Activated CD8-positive, alpha-beta memory T cell treated with anti-CD3 and anti-CD28 coated beads, Interleukin-2, amount 50 U/mL, for 1 hour (primary cell): Measurements from ENCODE around the gene KCNJ16.
"Not testable (repeated sequence)": the region's sequence is repeated elsewhere in the genome, so short reads cannot be mapped to it uniquely, and the experiment has no call there.

Experiments used
- DNase-seq: peaks from one replicate; pipeline ENCODE4 v3.0.0-alpha.2; 2020; ENCODE audit errors: extremely low read depth

KCNJ16 gene

DNA sequence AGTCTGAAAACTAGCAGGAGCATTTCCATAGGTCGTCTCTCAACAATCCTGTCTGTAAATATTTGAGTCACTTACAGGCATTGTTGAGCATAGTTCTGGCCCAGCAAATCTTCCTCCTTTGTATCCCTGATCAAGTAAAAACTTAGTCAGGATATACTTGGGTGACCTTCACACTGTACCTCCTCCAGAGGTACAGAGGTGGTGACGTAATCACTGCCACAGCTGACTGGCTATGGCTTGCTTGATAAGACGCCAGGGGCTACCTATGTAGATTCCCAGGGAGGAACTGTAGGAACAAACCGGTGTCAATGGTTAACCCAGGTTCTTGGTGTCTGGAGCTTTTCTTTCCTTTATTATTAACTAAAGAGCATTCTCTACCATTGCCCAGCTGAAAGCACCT is at the start of gene KCNJ16:
Gene KCNJ16, plus strand, starts transcription at position 270 of the 400 bp plus-strand sequence. CDS start 56,863 bp downstream, outside the sequence.
- no peak for DNase-seq

DNA sequence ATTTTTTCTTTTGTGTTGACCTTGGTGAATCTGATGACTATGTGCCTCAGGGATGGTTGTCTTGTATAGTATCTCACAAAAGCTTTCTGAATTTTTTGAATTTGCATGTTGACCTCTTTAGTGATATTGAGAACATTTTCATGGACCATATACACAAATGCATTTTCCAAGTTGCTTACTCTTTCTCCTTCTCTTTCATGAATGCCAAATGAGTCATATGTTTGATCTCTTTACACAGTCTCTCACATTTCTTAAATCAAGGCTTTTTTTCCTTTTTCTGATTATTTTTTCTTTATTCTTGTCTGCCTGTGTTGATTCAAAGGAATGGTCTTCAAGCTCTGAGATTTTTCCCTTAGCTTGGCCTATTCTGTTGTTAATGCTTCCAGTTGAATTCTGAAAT is 46.6 kb upstream of the KCNJ16 start:
- DNase-seq: no peak

DNA sequence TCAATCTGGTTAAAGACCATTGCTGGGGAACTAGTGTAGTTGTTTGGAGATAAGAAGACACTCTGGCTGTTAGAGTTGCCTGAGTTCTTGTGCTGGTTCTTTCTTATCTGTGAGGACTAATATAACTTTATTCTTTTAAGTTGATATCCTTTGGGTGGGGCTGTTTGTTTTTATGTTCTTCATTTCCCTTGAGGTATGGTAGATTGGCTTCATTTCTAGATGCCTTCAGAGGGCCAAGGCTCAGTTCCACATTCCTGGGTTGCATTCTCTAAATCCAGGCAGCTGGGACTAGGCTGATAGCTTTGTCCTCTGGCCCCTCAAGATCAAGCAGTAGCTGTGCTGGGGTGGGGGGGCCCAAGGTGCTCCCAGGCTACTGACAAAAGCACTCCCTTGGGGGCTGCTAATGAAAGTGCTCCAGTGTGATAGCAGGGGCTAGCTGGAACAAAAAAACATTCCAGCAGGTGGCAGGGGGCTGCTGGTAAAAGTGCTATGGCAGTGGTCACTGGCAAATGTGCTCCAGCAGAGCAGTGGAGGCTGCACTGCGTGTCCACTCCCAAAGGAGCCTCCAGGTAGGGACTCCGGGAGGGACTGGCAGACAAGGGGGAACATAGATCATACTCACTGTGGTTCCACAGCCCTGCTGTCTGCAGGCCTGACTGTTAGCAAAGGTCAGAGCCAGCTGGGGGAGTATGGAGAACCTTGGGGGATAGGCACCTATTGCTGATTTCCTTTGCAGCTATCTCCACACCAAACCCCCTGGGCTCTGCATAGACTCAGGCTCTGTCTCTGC is 45.9 kb upstream of the KCNJ16 start:
- no peak for DNase-seq

DNA sequence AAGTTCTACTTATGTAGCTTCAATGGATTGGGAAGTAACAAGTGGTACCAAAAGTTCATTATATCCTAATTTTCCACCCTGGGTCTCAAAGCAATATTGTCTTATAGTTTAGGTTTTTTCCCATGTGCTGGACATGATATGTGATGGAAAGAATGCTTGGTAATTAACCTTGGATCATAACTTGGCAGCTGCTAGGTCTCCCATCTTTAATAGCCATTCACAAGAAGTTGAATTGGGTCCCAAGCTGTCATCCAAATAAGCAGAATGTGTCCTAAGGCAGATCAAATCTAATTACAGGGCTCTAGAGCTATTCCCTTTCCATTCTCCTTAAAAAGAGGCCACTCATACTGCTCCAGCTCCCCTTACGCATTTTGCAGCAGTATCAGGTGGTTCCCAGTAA is 44.7 kb upstream of the KCNJ16 start:
- no peak for DNase-seq

DNA sequence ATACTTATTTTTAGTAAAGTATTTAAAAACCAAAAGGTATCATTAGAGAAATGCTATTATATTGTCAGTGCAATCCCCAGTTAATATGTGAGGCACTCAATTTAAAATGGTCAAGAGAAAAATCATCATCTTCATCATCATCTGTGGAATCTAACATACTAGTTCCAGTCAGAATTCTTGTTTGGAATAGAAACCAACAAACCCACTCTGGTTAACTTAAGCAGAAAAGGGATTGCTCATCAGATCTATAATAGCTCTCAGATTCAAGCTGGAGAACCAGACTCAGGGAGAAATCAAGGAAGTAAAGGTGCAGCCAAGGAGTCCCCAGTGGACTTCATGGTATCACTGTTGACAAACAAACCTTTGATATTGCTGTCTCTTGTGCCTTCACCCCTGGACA is 43.7 kb upstream of the KCNJ16 start:
- no peak for DNase-seq

DNA sequence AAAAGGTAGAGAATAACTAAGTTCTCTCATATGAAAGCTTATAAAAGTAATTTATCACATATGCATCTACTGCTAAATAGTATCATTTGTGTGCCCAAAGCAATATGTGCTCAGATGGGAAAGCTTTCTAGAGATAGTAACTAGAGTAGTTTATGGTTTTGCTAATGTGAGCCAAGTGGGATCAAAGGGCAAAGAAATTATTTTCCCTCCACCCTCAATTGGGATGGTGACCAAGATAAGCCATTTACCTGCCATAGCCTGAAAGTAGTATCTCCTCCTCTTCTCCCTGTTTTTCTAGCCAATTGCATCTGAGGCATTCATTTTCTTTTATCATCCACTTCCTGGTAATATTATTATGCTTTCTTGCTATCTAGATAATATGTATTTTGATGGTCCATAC is 41.9 kb upstream of the KCNJ16 start:
- no peak for DNase-seq

DNA sequence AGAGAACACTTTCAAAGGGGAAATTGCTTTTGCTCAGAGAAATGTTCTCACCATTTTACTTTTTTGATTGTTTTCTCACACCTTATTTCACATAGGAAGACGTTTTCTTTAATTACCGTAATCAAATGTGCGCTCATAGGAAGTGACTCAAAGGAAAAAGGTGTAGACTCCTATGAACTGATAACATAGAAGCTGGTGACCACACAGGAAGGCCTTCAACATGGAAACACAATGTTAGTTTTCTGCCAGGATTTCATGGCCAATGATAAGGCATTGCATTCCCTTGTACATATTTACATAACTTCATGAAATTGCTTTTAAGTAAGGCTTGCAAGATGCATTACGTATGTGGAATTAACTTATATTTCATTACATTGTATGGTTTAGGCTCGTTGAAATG is 40.9 kb upstream of the KCNJ16 start:
- no peak for DNase-seq

DNA sequence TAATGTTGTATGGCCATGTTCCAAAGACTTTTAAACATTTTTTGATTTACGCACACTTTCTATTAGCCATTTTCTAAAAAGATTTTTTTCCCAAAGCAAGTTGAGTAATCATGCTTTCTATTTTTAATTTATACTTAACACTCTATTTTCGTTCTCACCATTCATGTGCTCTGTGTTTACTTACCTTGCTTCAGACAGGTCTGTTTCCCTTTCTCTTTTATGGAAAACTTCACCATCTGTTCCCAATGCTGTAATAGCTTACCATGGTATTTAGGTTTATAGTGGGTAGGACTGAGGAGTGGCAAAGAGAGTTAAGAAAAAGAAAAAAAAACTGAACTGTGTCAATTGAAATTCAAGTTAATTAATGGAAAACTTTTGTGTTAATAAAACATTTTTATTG is 37.5 kb upstream of the KCNJ16 start:
- no peak for DNase-seq

DNA sequence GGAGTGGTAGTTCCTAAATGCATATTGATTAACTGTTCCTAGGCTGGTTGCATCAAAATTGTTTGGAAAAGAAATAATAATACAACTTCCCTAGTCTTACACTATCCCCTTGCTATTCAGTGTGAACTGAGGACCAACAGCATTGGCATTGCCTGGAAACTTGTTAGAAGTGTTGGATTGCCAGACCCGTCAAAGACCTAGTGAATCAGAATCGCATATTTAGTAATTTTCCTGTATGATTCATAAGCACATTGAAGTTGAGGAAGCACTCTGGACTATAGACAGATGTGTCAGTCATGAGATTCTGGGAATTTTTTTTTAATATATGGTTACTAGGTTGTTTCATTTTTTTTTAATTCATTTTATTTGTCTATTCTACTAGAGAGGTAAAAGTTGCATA is 34.7 kb upstream of the KCNJ16 start:
- no peak for DNase-seq

DNA sequence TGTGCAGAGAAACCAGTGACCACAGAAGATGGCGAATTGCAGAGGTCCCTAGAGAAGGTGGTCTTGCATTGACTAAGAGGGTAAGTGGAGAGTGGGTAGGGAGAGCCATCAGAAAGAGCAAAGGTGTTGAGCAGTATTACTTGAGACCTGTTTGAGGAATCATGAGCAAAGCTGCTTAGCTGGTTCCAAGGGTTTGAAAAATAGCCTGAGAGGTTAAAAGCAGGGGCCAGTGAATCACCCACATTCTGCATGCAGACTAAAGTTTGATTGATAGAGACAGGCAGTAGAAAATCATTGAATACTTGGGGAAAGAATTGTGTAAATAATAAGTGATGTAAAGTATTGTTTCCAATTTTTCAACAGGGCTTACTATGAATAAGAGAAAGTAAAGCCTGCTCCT is 34.0 kb upstream of the KCNJ16 start:
- no peak for DNase-seq

DNA sequence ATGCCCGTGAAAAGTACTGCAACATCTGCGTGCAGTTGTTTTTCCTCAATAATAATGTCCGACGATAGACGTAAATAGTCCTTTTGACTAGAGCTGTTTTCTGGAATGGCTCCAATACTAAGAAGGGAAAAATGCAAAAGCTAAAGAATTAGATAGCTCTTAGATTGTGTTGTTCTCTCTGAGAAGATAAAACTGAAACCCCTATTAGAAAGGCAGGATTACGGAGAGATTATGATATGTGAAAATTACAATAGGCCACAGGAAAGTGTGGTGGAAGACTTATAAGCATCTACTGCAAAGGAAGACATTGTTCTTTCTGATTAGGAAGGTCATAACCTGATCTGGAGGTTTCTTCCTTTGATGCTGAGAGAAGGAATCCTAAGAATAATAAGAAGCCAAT is 33.5 kb upstream of the KCNJ16 start:
- no peak for DNase-seq

DNA sequence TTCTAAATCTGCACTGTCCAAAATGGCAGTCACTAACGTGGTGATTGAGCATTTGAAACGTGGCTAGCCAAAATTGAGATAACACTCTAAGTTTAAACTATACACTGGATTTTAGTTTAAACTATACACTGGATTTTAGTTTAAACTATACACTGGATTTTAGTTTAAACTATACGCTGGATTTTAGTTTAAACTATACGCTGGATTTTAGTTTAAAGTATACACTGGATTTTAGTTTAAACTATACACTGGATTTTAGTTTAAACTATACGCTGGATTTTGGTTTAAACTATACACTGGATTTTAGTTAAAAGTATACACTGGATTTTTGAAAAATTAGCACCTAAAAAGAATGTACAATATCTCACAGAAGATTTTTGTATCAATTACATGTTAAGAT is 29.2 kb upstream of the KCNJ16 start:
- not testable (repeated sequence) for DNase-seq

DNA sequence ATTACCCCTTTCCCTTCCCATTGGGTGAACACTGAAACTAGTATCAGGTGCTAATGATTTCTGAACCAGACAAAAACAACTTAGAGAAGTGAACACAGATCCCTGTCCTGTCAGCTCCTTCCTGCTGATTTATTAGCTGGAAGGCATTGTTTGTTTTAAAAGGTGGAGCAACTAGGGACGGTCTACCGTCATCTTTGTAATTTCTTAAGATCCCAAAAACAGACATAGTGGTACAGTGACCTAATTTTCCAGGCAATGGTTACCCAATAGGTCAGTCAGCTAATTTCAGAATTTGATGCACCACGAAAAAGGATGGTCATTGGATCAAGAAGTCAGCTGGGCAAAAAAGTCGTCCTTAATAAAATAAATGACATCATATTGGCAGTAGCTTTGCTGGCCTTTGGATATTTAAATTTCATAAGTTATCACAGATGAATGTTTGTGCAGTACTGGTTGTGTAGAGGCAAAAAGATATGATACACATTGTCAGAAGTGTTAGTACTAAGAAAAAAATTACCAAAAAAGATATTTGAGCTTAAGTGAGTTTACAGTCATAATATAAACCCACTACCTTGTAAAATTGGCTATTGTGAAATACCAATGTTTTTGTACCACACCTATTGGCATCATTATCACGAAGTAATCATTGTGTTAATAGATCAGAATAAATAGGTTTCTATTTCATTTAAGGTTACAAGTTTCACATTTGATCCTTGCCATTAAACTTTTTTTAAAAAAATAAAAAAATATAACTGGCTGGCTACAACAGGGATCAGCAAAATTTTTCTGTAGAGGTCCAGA is 27.2 kb upstream of the KCNJ16 start:
- no peak for DNase-seq

DNA sequence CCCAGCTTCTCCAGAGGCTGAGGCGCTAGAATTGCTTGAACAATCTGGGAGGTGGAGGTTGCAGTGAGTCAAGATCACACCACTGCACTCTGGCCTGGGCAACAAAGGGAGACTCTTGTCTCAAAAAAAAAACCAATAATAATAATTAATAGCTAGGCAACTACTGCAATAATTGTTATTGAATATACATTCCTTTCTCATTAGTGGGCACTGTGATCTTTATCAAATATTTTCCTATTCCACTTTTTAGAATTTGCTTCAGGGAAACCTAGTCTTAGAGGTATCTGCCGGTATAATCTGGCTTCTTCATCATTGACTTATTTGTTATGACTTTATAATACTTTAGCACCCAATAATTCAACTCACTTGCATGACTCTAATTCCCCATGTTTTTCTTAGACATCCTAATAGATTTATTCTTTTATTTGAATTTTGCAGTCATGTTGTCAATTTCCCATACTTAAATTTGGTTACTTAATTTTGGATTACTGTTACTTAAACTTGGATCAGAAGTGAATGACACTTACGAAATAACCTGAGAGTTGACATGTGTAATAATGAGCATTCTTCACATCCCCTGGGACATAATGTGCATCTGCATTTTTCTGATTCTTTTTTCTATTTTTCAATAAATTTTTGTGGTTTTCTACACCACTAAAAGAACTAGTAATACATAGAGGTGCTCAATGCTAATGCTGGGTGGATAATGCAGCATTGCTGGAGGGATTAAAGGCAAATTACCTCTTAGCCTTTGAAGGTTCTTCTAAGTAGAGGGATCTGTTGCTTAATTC is 25.0 kb upstream of the KCNJ16 start:
- DNase-seq: no peak

DNA sequence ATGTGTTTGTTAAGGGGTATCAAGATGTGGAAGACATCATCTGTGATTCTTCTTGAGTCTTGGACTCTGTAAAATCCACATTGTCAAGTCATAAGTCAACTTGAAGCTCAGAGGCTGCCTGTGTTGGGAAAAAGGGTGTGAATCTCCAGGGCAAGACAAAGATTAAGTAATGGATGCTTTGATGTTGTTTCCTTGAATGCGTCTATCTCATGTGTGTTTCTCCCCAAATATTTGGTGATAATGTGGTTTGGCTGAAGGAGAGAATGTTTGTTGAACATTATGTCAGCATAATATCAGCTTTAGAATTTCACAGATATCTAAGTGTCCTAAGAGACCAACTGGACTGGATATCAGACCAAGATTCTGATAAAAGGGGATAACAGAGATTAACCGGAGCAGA is 24.1 kb upstream of the KCNJ16 start:
- DNase-seq: no peak

DNA sequence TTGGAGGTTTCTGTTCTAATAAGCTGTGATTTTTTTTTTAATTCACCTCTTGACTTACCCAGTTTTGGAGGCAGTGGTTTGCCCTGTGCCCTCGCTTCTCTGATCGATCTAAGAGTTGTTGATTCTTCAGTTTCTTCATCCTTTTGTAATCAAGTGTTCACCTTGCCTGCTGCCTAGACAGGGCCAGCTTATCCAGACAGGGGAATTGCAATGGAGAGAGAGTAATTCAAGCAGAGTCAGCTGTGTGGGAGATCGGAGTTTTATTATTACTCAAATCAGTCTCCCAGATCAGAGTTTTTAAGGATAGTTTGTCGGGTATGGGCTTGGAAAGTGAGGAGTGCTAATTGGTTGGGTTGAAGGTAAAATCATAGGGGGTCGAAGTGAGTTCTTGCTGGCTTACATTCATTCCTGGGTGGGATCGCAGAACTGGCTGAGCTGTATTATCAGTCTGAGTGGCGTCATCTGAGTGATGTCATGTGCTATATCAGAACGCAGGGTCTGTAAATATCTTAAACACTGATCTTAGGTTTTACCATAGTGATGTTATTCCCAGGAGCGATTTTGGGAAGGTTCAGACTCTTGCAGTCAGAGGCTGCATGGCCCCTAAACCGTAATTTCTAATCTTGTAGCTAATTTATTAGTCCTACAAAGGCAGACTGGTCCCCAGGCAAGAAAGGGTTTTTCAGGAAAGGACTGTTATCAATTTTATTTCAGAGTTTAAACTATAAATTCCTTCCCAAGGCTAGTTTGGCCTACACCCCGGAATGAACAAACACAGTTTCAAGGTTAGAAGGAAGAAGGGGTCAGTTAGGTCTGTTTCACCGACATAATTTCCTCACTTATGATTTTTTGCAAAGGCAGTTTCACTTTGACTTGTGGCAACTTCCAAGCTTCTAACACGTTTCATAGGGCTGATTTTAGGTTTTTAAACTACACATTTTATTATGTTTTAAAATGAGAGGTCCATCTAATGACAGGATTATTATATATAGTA is 21.5 kb upstream of the KCNJ16 start:
- no peak for DNase-seq

DNA sequence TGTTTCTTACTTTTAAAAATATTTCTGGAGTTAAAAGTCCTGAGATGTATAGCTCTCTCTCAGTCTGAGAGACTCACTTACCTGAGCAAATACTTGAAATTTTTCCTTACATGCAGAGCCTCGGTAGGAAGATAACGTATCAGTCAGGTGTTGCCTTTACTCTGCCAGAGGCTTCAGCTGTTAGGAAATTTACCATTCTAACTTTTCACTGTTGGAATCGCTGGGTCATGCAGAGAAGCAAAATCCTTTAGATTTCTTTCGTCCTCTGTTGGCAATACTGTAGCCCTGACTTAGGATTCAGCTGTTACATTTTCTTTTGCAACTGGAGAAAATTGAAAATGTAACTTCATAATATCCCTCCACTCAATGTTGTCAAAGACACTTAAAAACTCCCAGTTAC is 20.0 kb upstream of the KCNJ16 start:
- no peak for DNase-seq

DNA sequence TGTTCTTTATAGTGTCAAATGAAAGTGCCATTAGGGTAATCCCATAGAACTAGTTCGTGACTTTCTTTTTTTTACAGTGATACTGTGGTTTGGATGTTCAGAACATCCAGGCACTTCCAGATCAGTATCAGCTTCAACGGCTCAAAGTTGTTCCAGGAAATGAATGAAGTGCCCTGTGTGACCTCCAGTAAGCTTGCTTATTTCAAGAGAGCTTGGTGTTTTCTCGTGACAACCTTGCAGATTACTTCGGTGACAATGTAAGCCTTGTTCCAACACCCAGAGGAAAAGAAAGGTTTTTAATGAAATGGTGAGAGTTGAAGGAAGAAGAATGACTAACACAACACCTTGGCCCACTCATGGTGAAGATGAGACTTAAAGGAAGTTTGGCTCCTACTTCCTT is 16.0 kb upstream of the KCNJ16 start:
- no peak for DNase-seq

DNA sequence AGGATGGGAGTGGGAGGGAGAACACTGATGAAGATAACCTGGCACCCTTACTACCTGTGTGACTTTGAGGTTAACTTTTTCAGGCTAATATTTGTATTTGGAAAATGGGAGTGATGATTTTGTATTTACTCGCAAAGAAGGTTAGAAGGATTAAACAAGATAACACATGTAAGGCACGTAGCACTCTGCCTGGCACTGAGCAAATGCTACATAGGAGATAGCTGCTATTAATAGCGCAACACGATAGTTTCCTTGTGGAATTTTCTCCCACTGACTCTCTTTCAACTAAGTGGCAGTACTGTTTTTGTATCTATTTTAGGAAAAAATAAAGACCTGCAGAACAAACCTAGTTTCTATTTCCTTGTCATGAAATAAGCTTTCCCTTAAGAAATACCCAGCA is 15.4 kb upstream of the KCNJ16 start:
- no peak for DNase-seq

DNA sequence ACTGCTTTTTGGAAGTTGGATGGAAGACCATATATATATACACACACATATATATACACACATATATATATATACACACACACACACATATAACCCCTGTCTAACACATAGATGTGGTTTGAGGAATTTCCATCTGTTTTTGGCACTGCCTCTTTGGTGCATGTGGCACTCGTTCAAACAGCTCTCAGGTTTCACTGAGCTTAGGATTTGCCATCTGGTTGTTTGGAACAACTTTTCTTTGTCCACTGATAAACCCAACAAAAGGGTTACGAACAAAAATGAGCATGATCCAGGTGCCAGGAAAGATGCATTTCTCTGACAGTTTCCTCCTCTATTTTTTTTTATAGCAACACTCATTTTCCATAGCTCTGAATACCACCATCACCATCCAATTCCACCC is 14.6 kb upstream of the KCNJ16 start:
- no peak for DNase-seq

DNA sequence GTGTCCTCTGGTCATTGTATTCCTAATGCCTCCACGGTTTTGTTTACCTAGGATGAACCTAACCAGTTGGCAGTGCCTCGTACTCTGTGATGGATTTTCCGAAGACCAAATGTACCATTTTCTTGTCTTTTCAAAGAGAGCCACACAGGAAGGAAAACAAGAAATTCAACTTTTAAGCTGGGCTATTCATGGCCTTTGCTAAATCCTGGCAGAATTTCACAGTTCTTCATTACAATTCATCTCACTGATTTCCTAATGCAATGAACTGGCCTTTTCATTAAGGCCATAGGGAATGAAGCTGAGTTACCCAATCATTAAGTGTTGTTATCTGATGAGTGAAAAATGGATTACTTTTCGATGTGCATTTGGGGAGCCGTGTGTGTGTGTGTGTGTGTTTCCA is 7.9 kb upstream of the KCNJ16 start:
- DNase-seq: no peak
